ENCODE measurements around the gene LTA.

LTA gene

DNA sequence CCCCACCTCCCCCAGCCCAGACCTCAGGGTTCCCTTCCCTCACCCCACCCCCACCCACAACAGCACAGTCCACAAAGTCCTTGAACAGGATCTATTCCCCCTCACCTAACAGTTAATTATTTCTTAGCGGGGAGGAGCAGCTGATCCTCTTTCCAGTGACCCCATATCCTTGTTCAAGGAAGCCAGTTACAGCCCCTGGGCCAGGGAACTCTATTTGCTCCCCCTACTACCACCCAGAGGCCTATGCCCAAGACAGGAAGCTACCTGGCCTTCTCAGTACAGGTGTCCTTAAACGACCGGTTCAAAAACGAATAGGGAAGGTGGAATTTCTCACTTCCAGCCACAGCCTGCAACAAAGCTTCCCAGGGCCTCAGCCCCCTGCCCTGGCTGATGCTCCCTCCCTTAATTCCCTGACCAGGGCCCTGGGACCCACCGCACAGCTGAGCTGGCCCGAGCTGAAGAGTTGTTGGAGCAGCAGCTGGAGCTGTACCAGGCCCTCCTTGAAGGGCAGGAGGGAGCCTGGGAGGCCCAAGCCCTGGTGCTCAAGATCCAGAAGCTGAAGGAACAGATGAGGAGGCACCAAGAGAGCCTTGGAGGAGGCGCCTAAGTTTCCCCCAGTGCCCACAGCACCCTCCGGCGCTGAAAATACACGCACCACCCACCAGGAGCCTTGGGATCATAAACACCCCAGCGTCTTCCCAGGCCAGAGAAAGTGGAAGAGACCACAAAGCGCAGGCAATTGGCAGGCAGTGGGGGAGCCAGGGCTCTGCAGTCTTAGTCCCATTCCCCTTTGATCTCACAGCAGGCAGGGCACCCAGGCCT, 42.5 kb upstream of the LTA start:
- DNase-seq = peak; percentile 36
- Histone ChIP-seq H3K27me3 (ENCODE audit: insufficient read depth, low read depth, severe bottlenecking) (no peaks in the 10 kb centered on the region), H3K36me3 (peaks cover 52% of the 10 kb centered on the region), H3K27ac (peak overlapping the region; percentile 44), H3K9me3 (ENCODE audit: severe bottlenecking) (no peaks in the 10 kb centered on the region), H3K4me3 (ENCODE audit: low read depth, low read length) (no peak overlapping the region)
- TF ChIP-seq, protein P1, sequence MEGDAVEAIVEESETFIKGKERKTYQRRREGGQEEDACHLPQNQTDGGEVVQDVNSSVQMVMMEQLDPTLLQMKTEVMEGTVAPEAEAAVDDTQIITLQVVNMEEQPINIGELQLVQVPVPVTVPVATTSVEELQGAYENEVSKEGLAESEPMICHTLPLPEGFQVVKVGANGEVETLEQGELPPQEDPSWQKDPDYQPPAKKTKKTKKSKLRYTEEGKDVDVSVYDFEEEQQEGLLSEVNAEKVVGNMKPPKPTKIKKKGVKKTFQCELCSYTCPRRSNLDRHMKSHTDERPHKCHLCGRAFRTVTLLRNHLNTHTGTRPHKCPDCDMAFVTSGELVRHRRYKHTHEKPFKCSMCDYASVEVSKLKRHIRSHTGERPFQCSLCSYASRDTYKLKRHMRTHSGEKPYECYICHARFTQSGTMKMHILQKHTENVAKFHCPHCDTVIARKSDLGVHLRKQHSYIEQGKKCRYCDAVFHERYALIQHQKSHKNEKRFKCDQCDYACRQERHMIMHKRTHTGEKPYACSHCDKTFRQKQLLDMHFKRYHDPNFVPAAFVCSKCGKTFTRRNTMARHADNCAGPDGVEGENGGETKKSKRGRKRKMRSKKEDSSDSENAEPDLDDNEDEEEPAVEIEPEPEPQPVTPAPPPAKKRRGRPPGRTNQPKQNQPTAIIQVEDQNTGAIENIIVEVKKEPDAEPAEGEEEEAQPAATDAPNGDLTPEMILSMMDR (IDR thresholded peaks at IDR 0.05; ENCODE audit: low read depth, low read length) = no peak

DNA sequence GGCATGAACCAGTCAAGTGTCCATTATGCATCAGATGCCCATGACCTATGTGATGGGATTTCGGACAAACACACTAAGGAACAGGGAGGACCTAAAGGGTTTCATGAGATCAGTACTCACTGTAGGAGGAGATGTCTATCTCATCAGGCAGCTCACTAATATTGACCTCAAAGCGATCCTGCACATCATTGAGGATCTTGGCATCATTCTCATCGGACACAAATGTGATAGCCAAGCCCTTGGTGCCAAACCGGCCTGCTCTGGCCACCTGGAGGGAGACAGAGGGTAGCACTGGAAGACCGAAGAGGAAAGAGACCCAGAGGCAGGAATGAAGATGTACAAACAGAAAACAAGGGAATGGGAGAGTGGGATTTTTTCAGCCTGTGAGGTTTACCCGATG, 41.4 kb upstream of the LTA start:
- TF ChIP-seq, protein P1 (IDR thresholded peaks at IDR 0.05; ENCODE audit: low read depth, low read length) = 0 out of 2 replicates have a peak, but pooled peaks have one; percentile 5
- Histone ChIP-seq H3K27ac (no peak overlapping the region), H3K9me3 (ENCODE audit: severe bottlenecking) (no peaks in the 10 kb centered on the region), H3K27me3 (ENCODE audit: insufficient read depth, low read depth, severe bottlenecking) (no peaks in the 10 kb centered on the region), H3K36me3 (peaks cover 63% of the 10 kb centered on the region), H3K4me3 (ENCODE audit: low read depth, low read length) (no peak overlapping the region)
- DNase-seq = no peak

DNA sequence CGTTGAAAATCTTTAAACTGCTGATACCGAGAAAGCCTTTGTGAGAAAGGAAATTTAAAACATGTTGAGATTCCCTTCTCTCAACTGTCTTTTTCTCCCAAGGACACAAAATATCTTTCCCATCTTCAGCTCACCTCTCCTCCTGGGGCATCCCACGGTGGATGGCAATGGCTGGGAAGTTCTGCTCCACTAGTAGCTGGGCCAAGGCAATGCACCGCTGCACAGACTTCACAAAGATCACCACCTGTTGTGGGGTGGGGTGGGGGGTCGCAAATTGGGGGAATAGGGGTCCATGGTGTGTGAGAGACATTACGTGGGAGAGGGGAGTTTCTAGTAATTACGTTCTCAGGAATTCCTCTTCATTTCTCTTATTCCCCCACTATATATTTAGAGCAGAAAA, 40.9 kb upstream of the LTA start:
- H3K36me3 ChIP-seq = peaks cover 69% of the 10 kb centered on the region
- H3K27ac ChIP-seq = no peak overlapping the region
- H3K9me3 ChIP-seq (ENCODE audit: severe bottlenecking) = no peaks in the 10 kb centered on the region
- no peak for DNase-seq
- TF ChIP-seq, protein P1 (IDR thresholded peaks at IDR 0.05; ENCODE audit: low read depth, low read length) = no peak
- H3K4me3 ChIP-seq (ENCODE audit: low read depth, low read length) = no peak overlapping the region
- no peaks in the 10 kb centered on the region for H3K27me3 ChIP-seq (ENCODE audit: insufficient read depth, low read depth, severe bottlenecking)

DNA sequence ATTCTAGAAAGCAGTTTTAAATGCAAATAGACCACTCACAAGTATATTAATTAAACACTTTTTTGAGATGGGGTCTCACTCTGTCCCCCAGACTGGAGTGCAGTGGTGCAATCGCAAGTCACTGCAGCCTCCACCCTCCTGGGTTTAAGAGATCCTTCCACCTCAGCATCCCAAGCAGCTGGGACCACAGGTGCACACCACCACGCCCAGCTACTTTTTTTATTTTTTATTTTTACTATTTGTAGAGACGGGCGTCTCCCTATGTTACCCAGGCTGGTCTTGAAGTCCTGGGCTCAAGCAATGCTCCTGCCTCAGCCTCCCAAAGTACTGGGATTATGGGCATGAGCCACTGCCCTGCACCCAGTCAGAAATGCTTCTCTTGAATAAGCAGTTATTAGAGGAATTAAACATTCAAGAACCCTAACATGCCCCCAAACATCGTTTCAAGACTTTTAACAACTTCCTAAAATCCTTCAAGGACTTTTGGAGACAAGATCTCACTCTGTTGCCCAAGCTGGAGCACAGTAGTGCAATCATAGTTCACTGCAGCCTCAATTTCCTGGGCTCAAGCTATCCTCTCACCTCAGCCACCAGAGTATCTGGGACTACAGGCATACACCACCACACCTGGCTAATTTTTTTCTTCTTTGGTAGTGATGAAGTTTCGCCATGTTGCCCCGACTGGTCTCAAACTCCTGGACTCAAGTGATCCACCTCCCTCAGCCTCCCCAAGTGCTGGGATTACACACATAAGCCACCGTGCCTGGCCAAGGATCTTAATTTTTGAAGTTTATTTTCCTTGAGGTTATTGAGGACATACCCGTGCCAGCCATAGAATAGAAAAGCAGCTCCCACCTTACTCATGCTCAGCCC, 40.1 kb upstream of the LTA start:
- DNase-seq = no peak
- H3K9me3 ChIP-seq (ENCODE audit: severe bottlenecking) = no peaks in the 10 kb centered on the region
- TF ChIP-seq, protein P1 (IDR thresholded peaks at IDR 0.05; ENCODE audit: low read depth, low read length) = no peak
- H3K27me3 ChIP-seq (ENCODE audit: insufficient read depth, low read depth, severe bottlenecking) = no peaks in the 10 kb centered on the region
- peaks cover 77% of the 10 kb centered on the region for H3K36me3 ChIP-seq
- H3K27ac ChIP-seq = no peak overlapping the region
- no peak overlapping the region for H3K4me3 ChIP-seq (ENCODE audit: low read depth, low read length)

DNA sequence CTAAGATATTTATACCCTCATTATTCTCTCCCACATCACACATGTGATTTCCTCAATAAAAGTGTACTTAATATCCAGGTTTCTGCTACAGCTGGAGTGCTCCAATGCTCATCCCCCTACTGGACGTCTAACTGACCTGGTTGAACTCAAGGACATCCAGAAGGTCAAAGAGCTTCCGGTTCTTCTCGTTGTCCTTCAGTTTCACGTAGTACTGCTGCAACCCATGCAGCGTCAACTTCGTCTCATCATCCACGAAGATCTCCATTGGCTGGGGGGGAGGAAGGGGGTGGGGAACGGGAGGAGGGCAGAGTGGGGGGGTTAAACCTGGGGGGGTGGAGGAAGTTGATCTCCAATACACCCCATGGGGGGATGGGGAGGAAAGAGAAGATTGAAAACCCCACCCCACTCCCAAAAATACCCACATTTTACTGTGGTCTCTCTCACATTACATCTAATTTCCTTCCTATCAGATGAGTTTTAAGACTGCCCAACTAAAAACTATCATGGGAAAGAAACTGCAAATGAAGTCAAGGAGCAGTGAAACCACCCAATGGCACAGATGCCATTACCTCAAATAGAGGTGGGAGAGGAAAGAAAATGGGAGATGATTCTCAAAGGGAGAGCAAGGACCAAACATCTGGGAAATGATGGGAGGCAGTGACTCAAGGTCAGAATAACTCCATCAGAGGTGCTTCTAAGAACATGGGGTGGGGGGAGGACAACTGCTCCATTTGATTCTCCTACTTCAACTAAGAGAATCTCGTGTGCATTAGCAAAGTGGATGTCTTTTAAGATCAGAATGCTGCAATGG, 39.2 kb upstream of the LTA start:
- TF ChIP-seq, protein P1 (IDR thresholded peaks at IDR 0.05; ENCODE audit: low read depth, low read length) = no peak
- no peak for DNase-seq
- H3K27ac ChIP-seq = no peak overlapping the region
- H3K27me3 ChIP-seq (ENCODE audit: insufficient read depth, low read depth, severe bottlenecking) = no peaks in the 10 kb centered on the region
- H3K36me3 ChIP-seq = peaks cover 85% of the 10 kb centered on the region
- H3K4me3 ChIP-seq (ENCODE audit: low read depth, low read length) = no peak overlapping the region
- no peaks in the 10 kb centered on the region for H3K9me3 ChIP-seq (ENCODE audit: severe bottlenecking)
